Measurements from ENCODE around the gene MYLK.

DNA sequence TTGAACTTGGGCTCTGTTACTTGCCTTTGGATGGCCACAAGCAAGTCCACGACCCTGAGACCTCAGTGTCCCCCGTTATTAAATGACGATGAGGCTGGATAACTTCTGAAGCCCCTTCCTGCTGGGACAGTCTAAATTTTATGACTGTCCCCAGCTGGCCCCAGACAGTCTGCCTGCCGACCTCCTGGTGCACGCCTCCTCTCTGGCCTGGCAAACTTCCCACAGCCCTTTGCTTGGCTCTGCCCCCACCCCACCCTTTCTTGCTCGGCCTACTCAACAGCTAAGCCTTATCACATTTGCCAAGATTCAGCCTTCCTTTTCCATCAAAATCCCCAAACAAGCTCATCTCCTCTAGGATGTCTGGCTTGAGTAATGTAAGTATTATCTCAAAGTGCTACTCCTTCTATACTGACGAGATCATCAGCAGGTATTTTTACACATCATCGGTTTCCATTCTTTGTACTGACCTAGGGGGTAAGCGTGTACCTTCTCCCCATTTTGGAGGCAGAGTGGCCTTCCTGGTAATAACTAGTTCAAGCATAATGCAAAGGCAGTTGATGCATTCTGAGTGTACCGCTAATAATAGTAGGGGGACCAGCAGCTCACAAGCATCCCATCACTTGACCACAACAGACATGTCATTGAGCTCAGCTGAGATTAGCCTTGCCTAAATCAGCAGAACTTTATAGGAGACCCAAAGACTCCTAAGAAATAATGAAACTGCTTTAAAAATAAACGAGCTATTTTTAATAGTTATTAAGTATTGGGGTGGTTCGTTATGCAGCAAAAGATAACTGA lies 178.4 kb downstream of the MYLK start:
- TF ChIP-seq, protein P1, sequence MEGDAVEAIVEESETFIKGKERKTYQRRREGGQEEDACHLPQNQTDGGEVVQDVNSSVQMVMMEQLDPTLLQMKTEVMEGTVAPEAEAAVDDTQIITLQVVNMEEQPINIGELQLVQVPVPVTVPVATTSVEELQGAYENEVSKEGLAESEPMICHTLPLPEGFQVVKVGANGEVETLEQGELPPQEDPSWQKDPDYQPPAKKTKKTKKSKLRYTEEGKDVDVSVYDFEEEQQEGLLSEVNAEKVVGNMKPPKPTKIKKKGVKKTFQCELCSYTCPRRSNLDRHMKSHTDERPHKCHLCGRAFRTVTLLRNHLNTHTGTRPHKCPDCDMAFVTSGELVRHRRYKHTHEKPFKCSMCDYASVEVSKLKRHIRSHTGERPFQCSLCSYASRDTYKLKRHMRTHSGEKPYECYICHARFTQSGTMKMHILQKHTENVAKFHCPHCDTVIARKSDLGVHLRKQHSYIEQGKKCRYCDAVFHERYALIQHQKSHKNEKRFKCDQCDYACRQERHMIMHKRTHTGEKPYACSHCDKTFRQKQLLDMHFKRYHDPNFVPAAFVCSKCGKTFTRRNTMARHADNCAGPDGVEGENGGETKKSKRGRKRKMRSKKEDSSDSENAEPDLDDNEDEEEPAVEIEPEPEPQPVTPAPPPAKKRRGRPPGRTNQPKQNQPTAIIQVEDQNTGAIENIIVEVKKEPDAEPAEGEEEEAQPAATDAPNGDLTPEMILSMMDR (conservative IDR thresholded peaks at IDR 0.05; ENCODE audit: low read depth, low read length), result no peak
- TF ChIP-seq MXI1 (IDR thresholded peaks at IDR 0.05; ENCODE audit: borderline replicate concordance, low read depth, low read length) (no peak), POLR2A (IDR thresholded peaks at IDR 0.05; ENCODE audit: low read depth, low read length) (no peak), RAD21 (IDR thresholded peaks at IDR 0.05; ENCODE audit: low read length) (no peak), BHLHE40 (IDR thresholded peaks at IDR 0.05; ENCODE audit: low read depth, low read length) (no peak), FOS (IDR thresholded peaks at IDR 0.05; ENCODE audit: low read depth, low read length) (no peak), MAFK (IDR thresholded peaks at IDR 0.05; ENCODE audit: low read depth, low read length) (no peak), RCOR1 (IDR thresholded peaks at IDR 0.05; ENCODE audit: insufficient replicate concordance, low read length) (no peak), CHD1 (IDR thresholded peaks at IDR 0.05; ENCODE audit: low read depth, low read length) (no peak), CEBPB (IDR thresholded peaks at IDR 0.05; ENCODE audit: low read depth, low read length) (no peak)

Measured in IMR-90 (cell line).